ENCODE results near the gene SAA2.
A peak's percentile ranks its signal among the peaks of the same experiment; 100 is the strongest.
"Not testable (repeated sequence)": the region's sequence is repeated elsewhere in the genome, so short reads cannot be mapped to it uniquely, and the experiment has no call there.

The SAA2 gene

DNA sequence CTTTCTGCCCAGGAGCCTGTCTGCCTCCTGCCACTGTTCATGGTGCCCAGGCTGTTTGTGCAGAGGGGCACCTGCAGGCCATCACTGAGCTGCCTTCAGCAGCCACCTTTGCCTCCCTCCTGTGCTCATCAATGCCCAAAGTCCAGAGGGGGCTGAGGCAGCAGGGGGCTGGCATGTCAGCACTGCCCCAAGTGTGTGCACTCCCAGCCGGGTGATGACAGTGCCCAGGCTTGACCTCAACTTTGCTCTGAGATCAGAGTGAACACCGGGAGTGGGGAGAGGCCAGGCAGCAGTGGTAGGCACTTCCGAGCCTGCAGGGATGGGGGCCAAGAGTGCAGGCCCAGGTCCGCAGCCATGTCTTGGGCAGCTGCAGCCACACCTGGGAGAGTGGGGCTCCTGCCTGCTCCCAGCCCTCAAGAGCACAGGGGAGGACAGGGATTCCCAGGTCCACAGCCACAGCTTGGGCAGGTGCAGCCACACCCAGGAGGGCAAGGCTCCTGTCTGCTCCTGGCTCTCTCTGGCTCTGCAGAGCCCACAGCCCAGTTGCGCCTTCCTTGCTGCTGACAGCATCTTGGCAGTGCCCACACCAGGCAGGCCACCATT is 27.1 kb downstream of the SAA2 start:
- TF ChIP-seq, protein P1, sequence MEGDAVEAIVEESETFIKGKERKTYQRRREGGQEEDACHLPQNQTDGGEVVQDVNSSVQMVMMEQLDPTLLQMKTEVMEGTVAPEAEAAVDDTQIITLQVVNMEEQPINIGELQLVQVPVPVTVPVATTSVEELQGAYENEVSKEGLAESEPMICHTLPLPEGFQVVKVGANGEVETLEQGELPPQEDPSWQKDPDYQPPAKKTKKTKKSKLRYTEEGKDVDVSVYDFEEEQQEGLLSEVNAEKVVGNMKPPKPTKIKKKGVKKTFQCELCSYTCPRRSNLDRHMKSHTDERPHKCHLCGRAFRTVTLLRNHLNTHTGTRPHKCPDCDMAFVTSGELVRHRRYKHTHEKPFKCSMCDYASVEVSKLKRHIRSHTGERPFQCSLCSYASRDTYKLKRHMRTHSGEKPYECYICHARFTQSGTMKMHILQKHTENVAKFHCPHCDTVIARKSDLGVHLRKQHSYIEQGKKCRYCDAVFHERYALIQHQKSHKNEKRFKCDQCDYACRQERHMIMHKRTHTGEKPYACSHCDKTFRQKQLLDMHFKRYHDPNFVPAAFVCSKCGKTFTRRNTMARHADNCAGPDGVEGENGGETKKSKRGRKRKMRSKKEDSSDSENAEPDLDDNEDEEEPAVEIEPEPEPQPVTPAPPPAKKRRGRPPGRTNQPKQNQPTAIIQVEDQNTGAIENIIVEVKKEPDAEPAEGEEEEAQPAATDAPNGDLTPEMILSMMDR (IDR thresholded peaks at IDR 0.05; ENCODE audit: low read depth, low read length, missing control alignments), result no peak
- Histone ChIP-seq H3K36me3 (replicated peaks) (no peaks in the 10 kb centered on the region), H3K27me3 (replicated peaks) (no peaks in the 10 kb centered on the region), H3K4me3 (ENCODE audit: low read depth, low read length) (no peak overlapping the region), H3K27ac (no peak overlapping the region)
- DNase-seq, result no peak
- in situ Hi-C loops (cut with HindIII; ENCODE audit: low pct_ligation_motif_present, low sequenced_read_pairs), result no loop called here

- in situ Hi-C loops (cut with HindIII; ENCODE audit: low pct_ligation_motif_present, low sequenced_read_pairs), result no loop called here
- TF ChIP-seq, protein P1 (IDR thresholded peaks at IDR 0.05; ENCODE audit: low read depth, low read length, missing control alignments), result no peak
- Histone ChIP-seq H3K27ac (no peak overlapping the region), H3K36me3 (replicated peaks) (no peaks in the 10 kb centered on the region), H3K4me3 (ENCODE audit: low read depth, low read length) (no peak overlapping the region), H3K27me3 (replicated peaks) (no peaks in the 10 kb centered on the region)
- DNase-seq, result no peak
Observed at GRCh38 chr11:18209058-18209457, 39.4 kb downstream of the SAA2 start.

DNA sequence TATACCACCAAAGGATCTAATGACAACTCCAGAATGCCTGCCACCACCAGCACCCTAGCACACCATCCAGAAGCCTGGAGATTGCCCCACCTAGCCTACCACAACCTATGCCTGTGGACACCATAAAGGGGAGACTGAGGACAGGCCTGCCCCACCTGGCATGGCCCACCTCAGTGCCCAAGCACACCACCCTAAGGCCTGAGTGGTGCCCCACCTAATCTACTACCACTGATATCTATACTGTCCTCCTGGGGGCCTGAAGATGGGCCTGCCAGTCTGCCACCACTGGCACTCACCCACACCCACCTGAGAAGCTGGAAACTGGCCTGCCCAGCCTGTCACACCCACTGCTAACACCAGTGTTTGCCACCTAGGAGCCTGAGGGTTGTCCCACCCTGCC is 43.7 kb downstream of the SAA2 start:
- Histone ChIP-seq H3K36me3 (replicated peaks) (no peaks in the 10 kb centered on the region), H3K27me3 (replicated peaks) (no peaks in the 10 kb centered on the region), H3K4me3 (ENCODE audit: low read depth, low read length) (no peak overlapping the region), H3K27ac (no peak overlapping the region)
- DNase-seq, result no peak
- TF ChIP-seq, protein P1 (IDR thresholded peaks at IDR 0.05; ENCODE audit: low read depth, low read length, missing control alignments), result no peak
- in situ Hi-C loops (cut with HindIII; ENCODE audit: low pct_ligation_motif_present, low sequenced_read_pairs), result no loop called here

GRCh38 chr11:18204220-18204619 is 44.2 kb downstream of the SAA2 start:
- no peaks in the 10 kb centered on the region for H3K36me3 ChIP-seq (replicated peaks)
- H3K27ac ChIP-seq, result no peak overlapping the region
- DNase-seq, result no peak
- in situ Hi-C loops (cut with HindIII; ENCODE audit: low pct_ligation_motif_present, low sequenced_read_pairs), result no loop called here
- no peaks in the 10 kb centered on the region for H3K27me3 ChIP-seq (replicated peaks)
- no peak overlapping the region for H3K4me3 ChIP-seq (ENCODE audit: low read depth, low read length)
- TF ChIP-seq, protein P1 (IDR thresholded peaks at IDR 0.05; ENCODE audit: low read depth, low read length, missing control alignments), result no peak

DNA sequence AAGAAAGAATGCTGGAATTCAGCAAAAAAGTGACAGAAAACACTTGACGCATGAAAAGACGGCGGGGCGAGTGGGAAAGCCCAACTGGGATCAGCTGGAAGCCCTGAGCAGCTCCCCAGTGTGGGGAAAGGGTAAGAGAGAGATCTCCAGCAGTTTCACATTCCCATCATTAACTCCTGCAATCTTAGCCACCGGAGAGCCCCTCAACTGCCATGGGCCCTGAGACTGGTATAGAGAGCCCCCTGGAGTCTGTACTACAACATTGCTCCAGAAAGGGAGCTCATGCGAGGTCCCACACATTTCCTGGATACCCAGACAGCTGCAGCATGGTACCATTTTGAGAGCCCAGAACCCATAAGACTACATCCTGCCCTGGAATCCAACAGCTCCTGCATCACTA is 44.7 kb downstream of the SAA2 start:
- TF ChIP-seq, protein P1 (IDR thresholded peaks at IDR 0.05; ENCODE audit: low read depth, low read length, missing control alignments), result peak; percentile 77
- in situ Hi-C loops (cut with HindIII; ENCODE audit: low pct_ligation_motif_present, low sequenced_read_pairs), result no loop called here
- H3K27ac ChIP-seq, result no peak overlapping the region
- no peaks in the 10 kb centered on the region for H3K36me3 ChIP-seq (replicated peaks)
- no peak overlapping the region for H3K4me3 ChIP-seq (ENCODE audit: low read depth, low read length)
- no peaks in the 10 kb centered on the region for H3K27me3 ChIP-seq (replicated peaks)
- DNase-seq, result peak; percentile 18

DNA sequence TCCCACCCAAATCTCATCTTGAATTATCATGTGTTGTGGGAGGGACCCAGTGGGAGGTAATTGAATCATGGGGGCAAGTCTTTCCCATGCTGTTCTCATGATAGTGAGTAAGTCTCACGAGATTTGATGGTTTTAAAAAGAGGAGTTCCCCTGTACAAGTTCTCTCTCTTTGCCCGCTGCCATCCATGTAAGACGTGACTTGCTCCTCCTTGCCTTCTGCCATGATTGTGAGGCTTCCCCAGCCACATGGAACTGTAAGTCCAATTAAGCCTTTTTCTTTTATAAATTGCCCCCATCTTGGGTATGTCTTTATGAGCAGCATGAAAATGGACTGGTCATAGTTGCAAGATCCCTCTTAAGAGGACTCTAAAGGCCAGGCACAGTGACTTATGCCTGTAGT is 50.7 kb downstream of the SAA2 start:
- H3K27ac ChIP-seq; in situ Hi-C loops (cut with HindIII; ENCODE audit: low pct_ligation_motif_present, low sequenced_read_pairs); H3K27me3 ChIP-seq (replicated peaks); DNase-seq; H3K36me3 ChIP-seq (replicated peaks); H3K4me3 ChIP-seq (ENCODE audit: low read depth, low read length): not testable (repeated sequence)
